ENCODE measurements around the gene RFX3.

- TF ChIP-seq GATA2 (IDR thresholded peaks at IDR 0.05; ENCODE audit: low read depth, low read length) (no peak), GATA3 (IDR thresholded peaks at IDR 0.05; ENCODE audit: low read depth, low read length) (no peak)
Observed at GRCh38 chr9:3237121-3237520, 288.7 kb downstream of the RFX3 start.
